GM23338 (cell line): ENCODE results near the gene CRYZL1. TPM values are rescaled to one million over a fixed set of nuclear protein-coding genes. Genes with fewer than 3 reads are reported as not detected.
A peak's percentile ranks its signal among the peaks of the same experiment; 100 is the strongest.

ENCODE experiments used
- ATAC-seq: fragments of 200-7000 bp; cut with Tn5 transposase; 3 replicates; pipeline ENCODE4 v1.9.1; 2020
- DNase-seq: peaks from one replicate; pipeline ENCODE4 v3.0.0-alpha.2; 2015; ENCODE audit warnings: low spot score
- H2AFZ ChIP-seq: fragments of 200-600 bp; sonication (generic); 2 replicates; pipeline ENCODE4 v1.8.0; 2016; ENCODE audit warnings: antibody characterized with exemption, mild to moderate bottlenecking, moderate library complexity
- H3F3A ChIP-seq: fragments of 200-600 bp; sonication (generic); replicated peaks from 2 replicates; pipeline ENCODE4 v1.8.0; 2017; ENCODE audit warnings: antibody characterized with exemption, mixed run types, low read depth
- H3K27ac ChIP-seq: fragments of 200-600 bp; sonication (generic); 2 replicates; pipeline ENCODE4 v1.6.1; 2016; ENCODE audit warnings: low read depth
- H3K27me3 ChIP-seq: fragments of 200-600 bp; sonication (generic); 2 replicates; pipeline ENCODE4 v1.8.0; 2016; ENCODE audit warnings: mild to moderate bottlenecking, mixed run types, moderate library complexity; ENCODE audit not compliant: insufficient read depth
- H3K36me3 ChIP-seq: fragments of 200-600 bp; sonication (generic); 2 replicates; pipeline ENCODE4 v1.8.0; 2016; ENCODE audit warnings: mild to moderate bottlenecking; ENCODE audit not compliant: insufficient read depth
- H3K4me1 ChIP-seq: fragments of 200-600 bp; sonication (generic); 2 replicates; pipeline ENCODE4 v1.8.0; 2016; ENCODE audit warnings: mild to moderate bottlenecking, moderate library complexity; ENCODE audit not compliant: insufficient read depth
- H3K4me2 ChIP-seq: fragments of 200-600 bp; sonication (generic); 2 replicates; pipeline ENCODE4 v1.7.1; 2017; ENCODE audit warnings: mixed run types
- H3K4me3 ChIP-seq: fragments of 200-600 bp; sonication (generic); 2 replicates; pipeline ENCODE4 v1.6.1; 2016; ENCODE audit warnings: mixed run types
- H3K79me2 ChIP-seq: fragments of 200-600 bp; sonication (generic); replicated peaks from 2 replicates; pipeline ENCODE4 v1.8.0; 2017; ENCODE audit warnings: mild to moderate bottlenecking; ENCODE audit not compliant: insufficient read depth
- H3K9me2 ChIP-seq: fragments of 200-600 bp; sonication (generic); 2 replicates; pipeline ENCODE4 v1.8.0; 2017; ENCODE audit not compliant: insufficient read depth
- H4K20me1 ChIP-seq: fragments of 200-600 bp; sonication (generic); replicated peaks from 2 replicates; pipeline ENCODE4 v1.8.0; 2017; ENCODE audit warnings: mild to moderate bottlenecking; ENCODE audit not compliant: insufficient read depth
- H3K27ac Mint-ChIP-seq: 2 replicates; pipeline ENCODE4 v1.8.0; 2020; ENCODE audit warnings: inconsistent platforms, mild to moderate bottlenecking, moderate library complexity, mixed read lengths
- H3K27me3 Mint-ChIP-seq: 3 replicates; pipeline ENCODE4 v1.8.0; 2022; ENCODE audit warnings: low read depth, mild to moderate bottlenecking, moderate library complexity, mixed read lengths, inconsistent platforms; ENCODE audit not compliant: insufficient read depth, poor library complexity
- H3K36me3 Mint-ChIP-seq: 3 replicates; pipeline ENCODE4 v1.8.0; 2021; ENCODE audit warnings: low read depth, mild to moderate bottlenecking, inconsistent platforms, moderate library complexity, mixed read lengths
- H3K4me1 Mint-ChIP-seq: 3 replicates; pipeline ENCODE4 v1.8.0; 2020; ENCODE audit warnings: mild to moderate bottlenecking, inconsistent platforms, mixed read lengths
- H3K4me3 Mint-ChIP-seq: 3 replicates; pipeline ENCODE4 v1.8.0; 2021; ENCODE audit warnings: moderate library complexity, mild to moderate bottlenecking, inconsistent platforms, mixed read lengths
- H3K9me3 Mint-ChIP-seq: 3 replicates; pipeline ENCODE4 v1.8.0; 2020; ENCODE audit warnings: moderate library complexity, mild to moderate bottlenecking, inconsistent platforms, mixed read lengths
- CREB1 ChIP-seq: fragments of 250-450 bp; sonication (Bioruptor Pico); IDR thresholded peaks from 2 replicates; pipeline ENCODE4 v1.5.0; 2020; ENCODE audit warnings: low read depth, mild to moderate bottlenecking, moderate library complexity
- CTCF ChIP-seq, 2 experiments: fragments of 200-600 bp in 1 of 2; sonication (generic) in 1 of 2; conservative IDR thresholded peaks; 2 replicates each; pipeline versions ENCODE4 v1.5.1 to v1.6.1; 2016 to 2017; ENCODE audit warnings: antibody characterized with exemption in 2 of 2, low read depth in 2 of 2, mild to moderate bottlenecking in 2 of 2, moderate library complexity in 1 of 2
- ETS1 ChIP-seq: IDR thresholded peaks from 2 replicates; pipeline ENCODE4 v1.6.1; 2016; ENCODE audit warnings: antibody characterized with exemption
- EZH2 ChIP-seq: fragments of 200-600 bp; sonication (generic); IDR thresholded peaks from one replicate; pipeline ENCODE4 v1.8.0; 2017; ENCODE audit warnings: antibody characterized with exemption, mild to moderate bottlenecking, low read depth; ENCODE audit not compliant: unreplicated experiment
- EZH2phosphoT487 ChIP-seq: fragments of 200-600 bp; sonication (generic); IDR thresholded peaks from one replicate; pipeline ENCODE4 v1.8.1; 2018; ENCODE audit warnings: antibody characterized with exemption; ENCODE audit not compliant: unreplicated experiment
- JUNB ChIP-seq: IDR thresholded peaks from one replicate; pipeline ENCODE4 v1.6.1; 2016; ENCODE audit warnings: antibody characterized with exemption; ENCODE audit not compliant: unreplicated experiment
- NANOG ChIP-seq: IDR thresholded peaks from 2 replicates; pipeline ENCODE4 v1.6.1; 2016; ENCODE audit warnings: antibody characterized with exemption, borderline replicate concordance
- POLR2AphosphoS5 ChIP-seq: IDR thresholded peaks from 2 replicates; pipeline ENCODE4 v1.6.1; 2016; ENCODE audit warnings: antibody characterized with exemption, low read depth
- REST ChIP-seq: IDR thresholded peaks from one replicate; pipeline ENCODE4 v1.6.1; 2018; ENCODE audit warnings: antibody characterized with exemption; ENCODE audit not compliant: unreplicated experiment
- STAT1 ChIP-seq: IDR thresholded peaks from one replicate; pipeline ENCODE4 v1.6.1; 2016; ENCODE audit warnings: antibody characterized with exemption; ENCODE audit not compliant: unreplicated experiment
- ZNF114 ChIP-seq: fragments of 250-450 bp; sonication (Bioruptor Pico); IDR thresholded peaks from 2 replicates; pipeline ENCODE4 v1.5.0; 2020; ENCODE audit warnings: mild to moderate bottlenecking, moderate library complexity
- ZNF331 ChIP-seq: fragments of 250-450 bp; sonication (Bioruptor Pico); IDR thresholded peaks from 2 replicates; pipeline ENCODE4 v1.5.0; 2020; ENCODE audit warnings: low read depth, mild to moderate bottlenecking, moderate library complexity
- ZNF462 ChIP-seq: fragments of 250-450 bp; sonication (Bioruptor Pico); IDR thresholded peaks from 2 replicates; pipeline ENCODE4 v1.5.0; 2020; ENCODE audit warnings: mild to moderate bottlenecking, moderate library complexity
- polyA plus RNA-seq: library from polyadenylated mRNA; unstranded; fragments of >200 nt; fragmentation: Nextera tagmentation; extraction: Ambion mirVana; gene quantifications from 2 replicates; pipeline ENCODE4 v1.2.1, GENCODE V29; 2016
- total RNA-seq: library from RNA; depleted of rRNA; stranded (reverse); fragments of >200 nt; shearing (Covaris generic); gene quantifications from 2 replicates; pipeline ENCODE4 v1.2.3, GENCODE V29; 2014

Gene CRYZL1
- total and polyA plus RNA-seq, 2 experiments from 2014 or later: 23.8 to 40.5 TPM

GRCh38 chr21:33640697-33641351 is 717 bp downstream of the CRYZL1 start:
- H3K79me2 ChIP-seq: peaks cover 62% of the 10 kb centered on the region
- peaks cover 2% of the 10 kb centered on the region for H3K27me3 Mint-ChIP-seq
- TF ChIP-seq EZH2: no peak
- TF ChIP-seq STAT1: no peak
- TF ChIP-seq EZH2phosphoT487: no peak
- TF ChIP-seq NANOG: no peak
- no peak for TF ChIP-seq CTCF (conservative IDR thresholded peaks at IDR 0.05; ENCODE audit: low read depth in 2 of 2)
- TF ChIP-seq CREB1 (CRISPR knock-in tag): no peak
- no peak for TF ChIP-seq ZNF462 (CRISPR knock-in tag)
- no peak for TF ChIP-seq ZNF331 (CRISPR knock-in tag)
- TF ChIP-seq ZNF114: no peak
- TF ChIP-seq ETS1: no peak
- no peak for TF ChIP-seq JUNB
- TF ChIP-seq POLR2AphosphoS5: no peak
- TF ChIP-seq REST: no peak
- H3K27ac ChIP-seq: peak overlapping the region; percentile 91
- DNase-seq (peak; percentile 53), ATAC-seq (0 out of 3 replicates have a peak, but pooled peaks have one; percentile 1)
- peaks cover 4% of the 10 kb centered on the region for H4K20me1 ChIP-seq
- H3K27ac Mint-ChIP-seq: peak overlapping the region; percentile 91
- H3K27me3 ChIP-seq: no peaks in the 10 kb centered on the region
- peak overlapping the region; percentile 53; the same call in 1 of the 2 replicates for H2AFZ ChIP-seq
- H3K36me3 Mint-ChIP-seq: peaks cover 2% of the 10 kb centered on the region; the same call in 2 of the 3 replicates
- H3K4me1 Mint-ChIP-seq: peaks cover 20% of the 10 kb centered on the region
- peak overlapping the region; percentile 87 for H3K4me2 ChIP-seq
- H3K4me3 ChIP-seq: peak overlapping the region; percentile 69
- H3K4me3 Mint-ChIP-seq: peak overlapping the region; percentile 88
- H3K9me2 ChIP-seq: no peaks in the 10 kb centered on the region
- no peaks in the 10 kb centered on the region for H3K9me3 Mint-ChIP-seq
- H3F3A ChIP-seq: no peaks in the 10 kb centered on the region
- H3K4me1 ChIP-seq: peaks cover 28% of the 10 kb centered on the region
- no peaks in the 10 kb centered on the region for H3K36me3 ChIP-seq
